Kidney glomerular epithelial cell (primary cell): ENCODE data around the gene LYRM7.
"Not testable (repeated sequence)": the region's sequence is repeated elsewhere in the genome, so short reads cannot be mapped to it uniquely, and the experiment has no call there.

Source experiments
- DNase-seq: peaks from one replicate; lab custom pipeline; 2025; lab: John Stamatoyannopoulos, UW

LYRM7 gene

GRCh38 chr5:131221008-131221703 is 50.4 kb downstream of the LYRM7 start:
- no peak for DNase-seq

DNA sequence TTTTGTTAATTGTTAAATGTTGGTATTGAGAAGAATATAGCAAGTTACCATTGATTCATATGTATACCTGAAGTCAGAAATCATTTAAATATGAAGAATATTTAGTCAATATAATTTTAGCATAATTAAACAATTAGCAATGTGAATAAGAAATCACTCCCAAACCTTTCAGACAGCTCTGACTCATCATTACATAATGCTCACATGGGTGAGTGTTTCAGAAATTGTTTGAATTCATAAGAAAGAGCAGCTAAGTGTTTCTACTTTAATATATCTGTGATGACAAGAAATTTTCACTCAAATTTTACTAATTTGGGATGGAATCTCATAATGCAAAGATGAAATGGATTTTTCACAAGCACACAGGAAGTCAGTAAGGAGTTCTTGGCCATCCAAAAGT is 51.1 kb downstream of the LYRM7 start:
- peak; percentile 7 for DNase-seq

GRCh38 chr5:131222731-131223130 is 52.0 kb downstream of the LYRM7 start:
- no peak for DNase-seq

GRCh38 chr5:131223751-131224386 is 53.1 kb downstream of the LYRM7 start:
- no peak for DNase-seq

GRCh38 chr5:131224387-131225201 is 53.9 kb downstream of the LYRM7 start:
- no peak for DNase-seq

DNA sequence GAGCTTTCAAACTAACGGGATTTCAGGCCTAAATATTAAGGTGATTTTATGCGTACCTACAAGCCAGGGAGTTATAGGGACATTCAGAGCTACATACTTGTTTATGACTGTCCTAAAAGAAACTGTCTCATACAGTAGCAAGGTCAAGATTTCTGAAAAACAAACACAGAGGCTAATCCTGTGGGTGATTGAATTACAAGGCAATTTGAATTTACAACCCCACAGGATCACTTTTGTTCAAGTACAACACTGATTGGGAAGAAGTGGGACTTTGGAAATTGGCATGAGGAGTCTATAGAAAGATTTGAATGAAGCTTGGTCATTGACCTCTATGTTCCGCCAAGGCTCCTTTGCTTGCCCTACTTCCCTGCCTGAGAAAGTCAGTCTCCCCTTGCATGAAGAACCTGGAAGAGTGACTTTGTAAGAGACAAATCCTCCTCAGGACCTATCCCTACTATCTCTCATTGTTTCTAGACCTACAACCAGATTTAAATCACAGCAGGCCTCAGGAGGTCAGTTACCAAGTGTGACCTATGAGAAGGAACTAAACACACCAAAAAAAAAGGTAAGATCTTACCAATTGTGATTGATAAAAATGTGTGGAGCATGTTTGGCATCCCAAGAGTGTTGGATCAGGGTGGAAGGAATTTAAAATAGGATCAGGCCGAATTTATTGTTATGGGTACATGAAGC is 54.7 kb downstream of the LYRM7 start:
- DNase-seq, result no peak

GRCh38 chr5:131226899-131227298 is 56.2 kb downstream of the LYRM7 start:
- no peak for DNase-seq

DNA sequence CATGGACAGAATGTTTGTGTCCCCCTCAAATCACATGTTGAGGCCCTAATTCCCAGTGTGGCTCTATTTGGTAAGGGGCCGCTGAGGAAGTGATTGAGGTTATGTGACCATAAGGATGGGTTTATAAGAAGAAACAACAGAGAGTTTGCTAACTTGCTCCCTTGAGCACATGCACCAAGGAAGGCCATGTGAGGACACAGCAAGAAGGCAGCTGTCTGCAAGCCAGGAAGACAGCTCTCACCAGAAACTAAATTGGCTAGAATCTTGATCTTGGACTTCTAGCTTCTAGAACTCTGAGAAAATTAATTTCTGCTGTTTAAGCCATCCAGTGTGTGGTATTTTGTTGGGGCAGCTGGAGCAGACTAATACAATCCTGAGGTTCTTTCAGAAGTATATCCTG is 57.9 kb downstream of the LYRM7 start:
- DNase-seq, result no peak

DNA sequence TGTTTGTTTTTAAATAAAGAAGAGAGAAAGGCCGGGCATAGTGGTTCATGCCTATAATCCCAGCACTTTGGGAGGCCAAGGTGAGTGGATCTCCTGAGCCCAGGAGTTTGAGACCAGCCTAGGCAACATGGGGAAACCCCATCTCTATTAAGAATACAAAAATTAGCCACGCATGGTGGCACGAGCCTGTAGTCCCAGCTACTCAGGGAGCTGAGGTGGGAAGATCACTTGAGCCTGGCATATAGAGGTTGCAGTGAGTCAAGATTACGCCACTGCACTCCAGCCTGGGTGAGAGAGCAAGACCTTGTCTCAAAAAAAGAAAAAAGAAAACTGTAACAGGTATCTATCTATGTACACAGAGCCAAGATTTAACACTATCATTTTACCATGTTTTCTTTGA is 58.9 kb downstream of the LYRM7 start:
- no peak for DNase-seq

DNA sequence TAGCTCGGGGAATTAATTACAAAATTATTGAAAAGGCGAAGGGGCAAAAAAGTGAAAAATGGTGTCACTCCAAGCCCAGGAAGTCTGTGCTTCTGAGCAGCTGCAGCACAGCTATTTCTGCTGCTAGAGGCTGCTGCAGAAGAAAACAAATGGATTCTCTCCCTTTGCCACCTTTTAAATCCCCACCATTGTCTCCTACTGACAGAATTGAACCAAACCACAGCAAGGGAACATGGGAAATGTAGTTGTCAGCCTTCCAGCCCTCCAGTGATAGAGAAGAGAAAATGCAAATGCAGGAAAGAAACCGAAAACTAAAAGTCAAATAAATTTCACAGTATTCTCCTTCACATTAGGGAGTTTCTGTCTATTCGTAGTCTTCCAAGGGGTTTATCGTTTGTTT is 59.7 kb downstream of the LYRM7 start:
- DNase-seq, result no peak

GRCh38 chr5:131239686-131240085 is 68.9 kb downstream of the LYRM7 start:
- DNase-seq, result no peak

GRCh38 chr5:131242728-131243255 is 72.0 kb downstream of the LYRM7 start:
- DNase-seq, result peak; percentile 74

DNA sequence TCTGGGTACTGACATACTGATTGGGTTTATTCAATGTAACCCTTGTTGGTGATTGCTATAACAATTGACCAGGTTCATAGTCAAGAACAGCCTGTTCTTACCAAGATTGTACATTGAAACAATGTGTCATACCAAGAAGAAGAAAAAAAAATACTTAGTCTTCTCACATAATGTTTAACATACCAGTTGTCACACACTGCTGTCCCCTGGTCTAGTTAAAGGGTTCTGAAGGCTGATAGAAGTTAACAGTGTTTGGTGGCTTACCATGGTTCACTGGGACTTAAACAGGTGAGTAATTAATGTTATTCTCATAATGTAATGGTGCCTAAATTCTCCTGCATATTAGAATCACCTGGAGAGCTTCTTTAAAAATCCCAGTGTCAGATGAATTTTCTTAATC is 74.6 kb downstream of the LYRM7 start:
- no peak for DNase-seq

GRCh38 chr5:131245948-131246347 is 75.2 kb downstream of the LYRM7 start:
- no peak for DNase-seq

DNA sequence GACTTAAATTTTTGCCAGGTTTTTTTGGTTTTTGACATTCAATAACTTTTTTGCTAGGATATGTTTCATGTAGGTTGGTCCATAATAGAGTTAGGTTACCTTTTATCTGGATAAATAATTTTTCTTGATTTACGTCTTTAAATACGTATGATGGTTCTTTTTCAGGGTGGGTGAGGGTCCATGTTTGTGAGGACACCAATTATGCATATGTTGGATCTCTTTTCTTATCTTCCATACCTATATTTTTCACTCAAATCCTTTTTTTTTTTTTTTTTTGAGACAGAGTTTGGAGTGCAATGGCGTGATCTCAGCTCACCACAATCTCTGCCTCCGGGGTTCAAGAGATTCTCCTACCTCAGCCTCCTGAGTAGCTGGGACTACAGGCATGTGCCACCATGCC is 75.8 kb downstream of the LYRM7 start:
- no peak for DNase-seq

GRCh38 chr5:131250751-131251475 is 80.2 kb downstream of the LYRM7 start:
- no peak for DNase-seq

- DNase-seq, result no peak
Measured at GRCh38 chr5:131252824-131253171, 82.1 kb downstream of the LYRM7 start.

GRCh38 chr5:131254025-131254424 is 83.3 kb downstream of the LYRM7 start:
- not testable (repeated sequence) for DNase-seq

DNA sequence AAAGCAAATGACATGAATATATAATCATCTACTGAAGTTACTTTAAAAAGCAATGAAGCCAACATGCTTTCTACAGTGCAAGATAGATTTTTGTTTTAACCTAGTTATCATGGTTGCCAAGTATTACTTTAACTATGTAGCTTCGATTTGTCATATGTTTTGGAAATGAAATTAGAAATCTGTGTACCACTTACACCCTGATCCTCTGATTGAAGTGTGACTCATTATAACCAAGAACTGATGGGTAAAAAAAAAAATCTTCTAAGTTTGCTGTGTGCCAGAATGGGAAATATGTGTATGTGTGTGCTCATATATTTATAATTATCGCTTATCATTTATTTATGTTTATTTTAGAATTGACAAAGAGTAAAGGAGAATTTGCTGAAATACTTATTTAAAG is 84.0 kb downstream of the LYRM7 start:
- no peak for DNase-seq
